Subcutaneous abdominal adipose tissue (tissue), 5 donors: ENCODE measurements around the gene AFF2.

Source experiments
- H3K27ac ChIP-seq: one replicate; pipeline ENCODE4 v1.7.0; 2013; ENCODE audit warnings: low read depth, mild to moderate bottlenecking, inconsistent platforms, low read length, moderate library complexity
- H3K27me3 ChIP-seq, 5 donors: one replicate each; pipeline ENCODE4 v1.7.0; 2013; ENCODE audit warnings: low read length in 5 of 5, inconsistent platforms in 1 of 5; ENCODE audit not compliant: control insufficient read depth in 5 of 5, insufficient read depth in 4 of 5
- H3K36me3 ChIP-seq, 5 donors: one replicate each; pipeline ENCODE4 v1.7.0; 2013; ENCODE audit warnings: low read length in 5 of 5; ENCODE audit not compliant: control insufficient read depth in 5 of 5, insufficient read depth in 5 of 5
- H3K4me1 ChIP-seq, 5 donors: one replicate each; pipeline ENCODE4 v1.7.0; 2013; ENCODE audit warnings: low read length in 5 of 5, mild to moderate bottlenecking in 3 of 5, moderate library complexity in 1 of 5; ENCODE audit not compliant: control insufficient read depth in 5 of 5, insufficient read depth in 5 of 5
- H3K4me3 ChIP-seq, 5 donors: one replicate each; pipeline ENCODE4 v1.7.0; 2013; ENCODE audit warnings: low read length in 5 of 5, low read depth in 1 of 5
- H3K9ac ChIP-seq, 5 donors: one replicate each; pipeline ENCODE4 v1.7.0; 2013; ENCODE audit warnings: low read length in 5 of 5, mild to moderate bottlenecking in 4 of 5, moderate library complexity in 3 of 5
- H3K9me3 ChIP-seq, 5 donors: one replicate each; pipeline ENCODE4 v1.7.0; 2013; ENCODE audit warnings: low read length in 5 of 5; ENCODE audit not compliant: control insufficient read depth in 5 of 5
- donor health status: healthy.
- donor health status: healthy.
- donor health status: healthy.
- donor health status: healthy.
- donor health status: healthy.

AFF2 gene

DNA sequence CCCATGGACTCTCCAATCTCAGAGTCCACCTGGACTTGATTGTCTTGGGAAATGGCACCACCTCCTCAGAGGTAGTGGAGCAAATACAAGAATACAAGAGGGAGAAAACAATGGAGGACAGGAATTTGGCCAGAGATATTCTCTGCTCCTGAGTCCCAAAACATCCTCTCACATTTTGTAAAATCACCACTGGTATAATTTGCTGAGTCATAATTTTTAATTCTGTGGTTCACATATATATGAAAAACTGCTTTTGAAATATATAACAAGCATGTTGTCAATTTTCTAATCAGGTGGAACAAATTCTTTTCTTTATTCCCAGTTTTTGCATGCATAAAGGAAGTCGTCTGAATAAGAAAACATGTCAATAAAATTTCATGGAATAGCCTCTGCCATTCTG, 356.1 kb downstream of the AFF2 start:
- Histone ChIP-seq H3K27me3 (no peaks in the 10 kb centered on the region), H3K36me3 (no peaks in the 10 kb centered on the region), H3K27ac (no peak overlapping the region), H3K9me3 (no peaks in the 10 kb centered on the region), H3K4me1 (no peaks in the 10 kb centered on the region), H3K4me3 (no peak overlapping the region), H3K9ac (no peak overlapping the region)

DNA sequence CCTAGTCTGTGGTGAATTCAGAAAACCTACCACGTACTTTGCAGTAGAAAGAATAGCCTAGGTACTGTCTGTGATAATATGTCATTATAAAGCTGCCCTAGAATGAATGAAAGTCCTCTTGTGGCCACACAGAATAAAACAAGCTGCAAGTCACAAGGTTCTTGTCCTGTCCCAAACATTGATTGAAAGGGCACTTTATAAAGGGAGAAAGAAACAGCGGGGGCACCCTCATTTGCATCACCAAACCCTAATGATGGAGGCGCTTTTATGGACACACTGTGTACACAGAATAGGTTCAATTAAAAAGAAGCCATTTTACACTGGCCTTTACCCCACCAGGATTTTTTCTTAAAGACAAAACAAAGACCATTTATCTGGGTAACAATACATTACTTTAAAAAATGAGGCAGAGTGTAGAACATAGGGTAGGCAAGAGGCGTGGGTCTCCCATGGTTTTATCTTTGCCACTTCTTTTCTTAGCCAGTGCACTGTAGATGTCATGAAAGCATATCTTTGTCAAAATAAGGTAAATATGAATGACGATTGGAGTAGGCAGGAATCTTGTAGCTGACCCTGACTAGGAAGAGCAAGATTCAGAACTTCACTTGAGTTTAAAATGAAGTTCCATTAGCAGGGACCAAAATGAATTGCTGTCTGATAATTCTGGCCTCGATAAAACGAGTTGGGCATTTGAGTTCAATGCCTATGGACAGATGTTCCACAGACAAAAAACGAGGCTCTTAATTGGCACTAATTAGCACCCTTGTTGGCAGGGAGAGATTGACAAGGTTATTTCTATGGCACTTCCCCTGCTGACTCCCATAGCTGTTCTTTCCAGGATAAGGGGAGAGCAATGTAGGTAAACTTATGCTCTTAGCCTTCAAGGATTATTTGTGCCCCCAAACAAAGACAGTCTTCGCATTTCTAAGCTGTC, 365.1 kb downstream of the AFF2 start:
- peaks cover 0 to 4% (median 0%) of the 10 kb centered on the region in 5 donors for H3K9me3 ChIP-seq
- H3K27me3 ChIP-seq: no peaks in the 10 kb centered on the region
- no peak overlapping the region for H3K9ac ChIP-seq
- no peak overlapping the region for H3K27ac ChIP-seq
- H3K36me3 ChIP-seq: no peaks in the 10 kb centered on the region
- H3K4me3 ChIP-seq: no peak overlapping the region
- H3K4me1 ChIP-seq: no peaks in the 10 kb centered on the region

DNA sequence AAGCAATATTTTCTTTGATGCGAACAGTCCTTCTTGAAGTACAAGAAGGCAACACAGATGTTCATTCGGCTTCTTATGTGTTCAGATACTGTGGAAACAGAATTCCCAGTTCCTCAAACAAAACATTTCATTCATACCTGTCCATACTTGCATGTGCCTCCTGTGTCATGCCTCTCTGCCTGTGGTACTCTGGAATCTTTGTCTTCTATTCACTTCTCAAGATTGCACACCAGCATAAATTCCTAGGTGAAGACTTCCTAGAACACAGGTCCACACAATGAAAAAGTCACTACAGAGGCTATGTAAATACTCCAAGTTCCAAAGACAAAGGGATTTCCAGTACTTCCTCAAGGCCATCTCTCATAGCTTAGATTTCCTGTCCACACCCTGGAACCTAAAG, 367.2 kb downstream of the AFF2 start:
- peaks cover 0 to 9% (median 4%) of the 10 kb centered on the region in 5 donors for H3K4me1 ChIP-seq
- no peak overlapping the region for H3K9ac ChIP-seq
- no peak overlapping the region for H3K4me3 ChIP-seq
- H3K9me3 ChIP-seq: peaks cover 0 to 4% (median 0%) of the 10 kb centered on the region in 5 donors
- no peaks in the 10 kb centered on the region for H3K27me3 ChIP-seq
- H3K27ac ChIP-seq: no peak overlapping the region
- no peaks in the 10 kb centered on the region for H3K36me3 ChIP-seq

DNA sequence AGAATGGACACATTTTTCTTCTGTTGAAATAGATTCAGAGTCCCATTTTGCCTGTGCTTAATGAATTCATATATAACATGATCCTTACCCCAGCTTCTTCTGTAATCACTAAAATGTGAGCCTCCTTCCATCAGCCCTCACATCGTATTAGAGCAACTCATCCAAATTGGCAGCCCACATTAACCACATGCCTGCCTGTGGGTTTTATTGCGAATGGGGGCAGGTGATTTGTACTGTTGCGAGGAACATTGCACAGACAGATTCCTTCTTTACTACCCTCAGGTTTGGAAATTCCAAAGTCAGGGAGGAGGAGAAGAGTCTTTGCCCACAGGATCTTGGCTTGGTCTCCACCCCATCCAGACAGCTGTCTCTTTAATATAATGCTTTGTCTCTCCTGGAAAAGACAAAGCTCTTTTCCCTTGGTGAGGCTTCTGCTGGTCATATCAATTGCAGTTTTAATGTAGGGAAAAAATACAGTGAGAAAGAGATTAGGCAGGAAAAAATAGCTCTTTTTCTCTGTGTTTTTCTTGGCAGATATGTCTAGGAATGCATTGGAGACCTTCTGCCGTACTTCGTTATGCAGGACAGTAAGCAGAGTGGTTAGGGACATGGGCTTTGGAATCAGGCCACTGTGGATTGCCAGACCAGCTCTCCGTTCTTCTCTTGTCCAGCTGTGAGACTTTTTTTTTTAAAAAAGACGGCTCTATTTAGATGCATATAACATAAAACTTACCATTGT, 371.2 kb downstream of the AFF2 start:
- Histone ChIP-seq H3K27me3 (no peaks in the 10 kb centered on the region), H3K9me3 (peaks cover 0 to 4% (median 0%) of the 10 kb centered on the region in 5 donors), H3K27ac (no peak overlapping the region), H3K9ac (no peak overlapping the region), H3K36me3 (no peaks in the 10 kb centered on the region), H3K4me3 (no peak overlapping the region), H3K4me1 (peaks cover 0 to 9% (median 4%) of the 10 kb centered on the region in 5 donors)

DNA sequence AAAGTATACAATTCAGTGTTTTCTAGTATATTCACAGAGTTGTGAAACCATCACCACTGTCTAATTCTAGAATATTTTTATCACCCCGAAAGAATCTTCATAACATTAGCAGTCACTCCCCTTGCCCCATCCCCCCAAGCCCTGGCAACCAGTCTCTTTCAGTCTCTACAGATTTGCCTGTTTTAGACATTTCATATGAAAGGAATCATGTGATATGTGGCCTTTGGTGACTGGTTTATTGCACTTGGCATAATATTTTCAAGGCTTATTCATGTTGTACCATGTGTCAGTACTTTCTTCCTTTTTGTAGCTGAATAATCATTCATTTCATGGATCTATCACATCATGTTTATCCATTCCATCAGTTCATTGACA, 371.7 kb downstream of the AFF2 start:
- H3K9me3 ChIP-seq: peaks cover 0 to 4% (median 0%) of the 10 kb centered on the region in 5 donors
- H3K27ac ChIP-seq: no peak overlapping the region
- H3K4me3 ChIP-seq: no peak overlapping the region
- no peaks in the 10 kb centered on the region for H3K27me3 ChIP-seq
- peaks cover 0 to 9% (median 4%) of the 10 kb centered on the region in 5 donors for H3K4me1 ChIP-seq
- no peak overlapping the region for H3K9ac ChIP-seq
- no peaks in the 10 kb centered on the region for H3K36me3 ChIP-seq

DNA sequence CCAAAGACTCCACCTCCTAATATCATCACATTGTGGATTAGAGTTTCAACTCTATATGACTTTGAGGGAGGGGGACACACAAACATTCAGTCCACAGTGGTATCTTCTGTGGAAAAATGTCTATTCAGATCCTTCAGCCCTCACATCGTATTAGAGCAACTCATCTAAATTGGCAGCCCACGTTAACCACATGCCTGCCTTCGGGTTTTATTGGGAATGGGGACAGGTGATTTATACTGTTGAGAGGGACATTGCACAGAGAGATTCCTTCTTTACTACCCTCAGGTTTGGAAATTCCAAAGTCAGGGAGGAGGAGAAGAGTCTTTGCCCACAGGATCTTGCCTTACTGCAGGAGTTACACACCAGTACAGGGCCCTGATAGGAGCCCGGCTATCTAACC, 372.5 kb downstream of the AFF2 start:
- Histone ChIP-seq H3K27me3 (no peaks in the 10 kb centered on the region), H3K36me3 (no peaks in the 10 kb centered on the region), H3K9ac (no peak overlapping the region), H3K27ac (no peak overlapping the region), H3K4me3 (no peak overlapping the region), H3K4me1 (peaks cover 0 to 9% (median 4%) of the 10 kb centered on the region in 5 donors), H3K9me3 (peaks cover 0 to 4% (median 0%) of the 10 kb centered on the region in 5 donors)

DNA sequence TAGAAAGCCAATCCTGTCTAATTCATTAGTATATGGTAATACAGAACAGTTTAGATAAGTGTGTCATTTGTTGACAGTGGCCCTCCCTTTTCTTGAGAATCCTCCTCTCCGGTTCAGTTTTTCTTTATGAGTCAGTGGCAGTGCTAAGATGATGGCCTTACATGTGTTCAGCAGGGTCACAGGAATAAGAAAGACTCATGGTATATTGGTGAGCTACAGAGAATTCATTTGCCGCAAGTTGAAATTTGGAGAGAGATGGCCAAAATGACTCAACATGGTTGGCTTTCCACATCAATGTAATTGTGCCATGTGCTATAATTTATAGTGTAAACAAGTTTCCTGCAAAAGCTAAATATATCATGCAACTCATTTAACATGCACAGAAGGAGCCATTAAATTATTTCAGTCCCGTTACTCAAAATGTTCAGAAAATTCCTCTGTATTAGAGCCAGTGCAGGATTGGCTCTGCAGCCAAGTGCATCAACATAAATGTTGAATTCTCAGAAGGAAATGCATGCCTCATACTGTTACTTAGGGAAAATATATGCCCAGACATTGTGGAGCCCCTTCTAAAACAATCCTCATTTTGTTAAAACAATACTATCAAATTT, 374.3 kb downstream of the AFF2 start:
- no peak overlapping the region for H3K27ac ChIP-seq
- no peak overlapping the region for H3K9ac ChIP-seq
- no peaks in the 10 kb centered on the region for H3K27me3 ChIP-seq
- H3K4me1 ChIP-seq: peaks cover 0 to 9% (median 4%) of the 10 kb centered on the region in 5 donors
- no peak overlapping the region for H3K4me3 ChIP-seq
- no peaks in the 10 kb centered on the region for H3K9me3 ChIP-seq
- no peaks in the 10 kb centered on the region for H3K36me3 ChIP-seq

DNA sequence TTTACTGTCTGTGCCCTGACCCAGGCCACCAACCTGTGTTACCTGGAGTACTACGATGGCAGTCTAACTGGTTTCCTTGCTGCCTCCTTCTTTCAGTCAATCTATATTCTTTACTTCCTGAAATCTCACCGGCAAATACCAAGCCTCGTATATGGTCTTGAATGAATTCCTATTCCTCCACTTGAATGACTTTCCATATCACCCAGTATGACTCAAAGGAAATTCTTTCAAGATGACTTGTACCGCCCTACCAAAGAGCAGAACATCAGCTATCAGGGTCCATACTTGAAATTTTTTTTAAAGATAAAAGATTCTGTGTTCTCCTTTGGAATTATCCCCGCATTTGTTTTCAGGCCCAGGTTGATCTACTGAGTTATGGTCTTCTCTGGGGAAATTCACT, 378.0 kb downstream of the AFF2 start:
- Histone ChIP-seq H3K27me3 (no peaks in the 10 kb centered on the region), H3K4me3 (no peak overlapping the region), H3K9ac (no peak overlapping the region), H3K36me3 (no peaks in the 10 kb centered on the region), H3K27ac (no peak overlapping the region), H3K9me3 (no peaks in the 10 kb centered on the region), H3K4me1 (no peaks in the 10 kb centered on the region)

DNA sequence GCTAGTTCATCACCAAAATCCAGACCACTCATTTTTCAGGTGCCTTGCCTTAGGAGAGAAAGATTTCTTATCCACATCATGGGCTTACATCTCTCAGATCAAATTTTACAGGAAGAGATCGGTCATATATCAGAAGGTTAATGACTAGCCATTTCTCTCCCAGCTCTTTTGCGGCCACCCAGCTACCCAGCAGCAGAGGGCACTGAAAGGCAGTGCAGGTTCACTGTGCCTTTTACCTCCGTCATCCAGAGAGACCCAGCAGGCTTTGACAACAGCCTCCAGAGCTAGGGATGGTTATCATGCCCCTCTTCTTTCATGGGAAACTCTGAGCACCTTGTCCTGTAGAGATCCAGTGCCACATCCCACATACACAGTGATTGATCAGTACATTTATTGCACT, 384.8 kb downstream of the AFF2 start:
- H3K9ac ChIP-seq: no peak overlapping the region
- H3K36me3 ChIP-seq: no peaks in the 10 kb centered on the region
- no peak overlapping the region for H3K27ac ChIP-seq
- no peak overlapping the region for H3K4me3 ChIP-seq
- no peaks in the 10 kb centered on the region for H3K4me1 ChIP-seq
- H3K27me3 ChIP-seq: peaks cover 0 to 3% (median 0%) of the 10 kb centered on the region in 5 donors
- no peaks in the 10 kb centered on the region for H3K9me3 ChIP-seq

DNA sequence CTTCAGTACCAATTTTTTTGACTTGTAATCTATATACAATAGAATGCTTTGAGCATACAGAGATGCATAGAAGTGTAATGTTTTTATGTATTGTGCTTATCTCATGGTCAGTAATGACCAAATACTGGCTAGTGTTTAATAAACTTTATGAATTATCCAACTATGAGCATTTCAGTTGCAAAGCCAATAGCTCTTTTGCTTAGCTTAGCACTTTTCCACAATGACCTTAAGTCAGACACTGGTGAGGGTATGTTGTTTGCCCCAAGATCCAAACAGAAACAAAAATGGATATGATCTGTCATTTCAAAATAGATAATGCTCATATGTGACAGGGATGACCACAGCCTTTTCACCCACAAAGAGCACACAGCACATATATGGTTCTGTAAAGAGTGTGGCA, 393.0 kb downstream of the AFF2 start:
- no peak overlapping the region for H3K9ac ChIP-seq
- H3K4me3 ChIP-seq: no peak overlapping the region
- H3K27ac ChIP-seq: no peak overlapping the region
- H3K36me3 ChIP-seq: no peaks in the 10 kb centered on the region
- no peaks in the 10 kb centered on the region for H3K9me3 ChIP-seq
- peaks cover 0 to 23% (median 16%) of the 10 kb centered on the region in 5 donors for H3K4me1 ChIP-seq
- H3K27me3 ChIP-seq: no peaks in the 10 kb centered on the region
